Thoracic aorta (tissue), 2 donors: ENCODE measurements around the gene PTPRS. TPM values are rescaled to one million over a fixed set of nuclear protein-coding genes. Genes with fewer than 3 reads are reported as not detected.
A peak's percentile ranks its signal among the peaks of the same experiment; 100 is the strongest.

ENCODE experiments used
- ATAC-seq: fragments of 150-250 bp; one replicate; pipeline ENCODE4 v1.8.0; 2017; ENCODE audit warnings: low read depth; ENCODE audit not compliant: insufficient number of reproducible peaks, low FRiP score
- DNase-seq: peaks from one replicate; pipeline ENCODE4 v3.0.0-alpha.2; 2020; ENCODE audit warnings: low spot score
- H3K27ac ChIP-seq, 2 donors: fragments of 200-600 bp; sonication (generic); 1 replicate in 1 of 2; 2 replicates in 1 of 2; pipeline ENCODE4 v1.5.1; 2016; ENCODE audit warnings: mild to moderate bottlenecking in 2 of 2, moderate library complexity in 2 of 2
- H3K27me3 ChIP-seq: fragments of 200-600 bp; sonication (generic); replicated peaks from 2 replicates; pipeline ENCODE4 v1.6.0; 2016; ENCODE audit warnings: mild to moderate bottlenecking; ENCODE audit not compliant: insufficient read depth
- H3K36me3 ChIP-seq: fragments of 200-600 bp; sonication (generic); one replicate; pipeline ENCODE4 v1.5.1; 2016
- H3K4me1 ChIP-seq, 2 donors: fragments of 200-600 bp; sonication (generic); 1 replicate in 1 of 2; 2 replicates in 1 of 2; pipeline versions ENCODE4 v1.5.1 to v1.6.0; 2016; ENCODE audit warnings: low read depth in 2 of 2, mild to moderate bottlenecking in 1 of 2; ENCODE audit not compliant: control insufficient read depth in 1 of 2
- H3K4me3 ChIP-seq: fragments of 200-600 bp; sonication (generic); 2 replicates; pipeline ENCODE4 v1.5.1; 2016; ENCODE audit warnings: mild to moderate bottlenecking
- H3K9me3 ChIP-seq: fragments of 200-600 bp; sonication (generic); 2 replicates; pipeline ENCODE4 v1.5.1; 2016
- total RNA-seq, 2 donors: library from RNA; depleted of rRNA; stranded (reverse); fragments of >200 nt; gene quantifications; one replicate each; pipeline versions ENCODE4 v1.1.0 to v1.2.3, GENCODE V29; 2016
- TF ChIP-seq, protein P1 (sequence below): fragments of 200-600 bp; sonication (generic); IDR thresholded peaks from one replicate; pipeline ENCODE4 v1.5.1; 2019; ENCODE audit warnings: antibody characterized with exemption

PTPRS gene
- total RNA-seq, 2 donors from 2014 or later, result 272 to 356 TPM

DNA sequence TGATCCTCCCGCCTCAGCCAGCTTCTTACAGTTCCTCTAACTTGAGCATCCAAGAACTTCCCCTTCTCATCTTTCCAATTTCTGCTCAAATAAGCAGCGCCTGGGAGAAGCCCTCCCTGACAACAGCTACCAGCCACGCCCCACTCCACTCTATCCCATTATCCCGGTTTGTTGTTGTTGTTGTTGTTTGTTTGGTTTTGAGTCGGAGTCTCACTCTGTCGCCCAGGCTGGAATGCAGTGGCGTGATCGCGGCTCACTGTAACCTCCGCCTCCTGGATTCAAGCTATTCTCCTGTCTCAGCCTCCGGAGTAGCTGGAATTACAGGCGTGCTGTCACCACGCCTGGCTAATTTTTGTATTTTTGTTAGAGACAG lies 822 bp upstream of the PTPRS start:
- ATAC-seq (no peak), DNase-seq (no peak)
- H3K9me3 ChIP-seq, result no peaks in the 10 kb centered on the region
- no peak overlapping the region for H3K27ac ChIP-seq
- peaks cover 10 to 21% of the 10 kb centered on the region in 2 donors for H3K4me1 ChIP-seq
- H3K27me3 ChIP-seq, result peaks cover 19% of the 10 kb centered on the region
- no peaks in the 10 kb centered on the region for H3K36me3 ChIP-seq
- no peak overlapping the region for H3K4me3 ChIP-seq
- TF ChIP-seq, protein P1, sequence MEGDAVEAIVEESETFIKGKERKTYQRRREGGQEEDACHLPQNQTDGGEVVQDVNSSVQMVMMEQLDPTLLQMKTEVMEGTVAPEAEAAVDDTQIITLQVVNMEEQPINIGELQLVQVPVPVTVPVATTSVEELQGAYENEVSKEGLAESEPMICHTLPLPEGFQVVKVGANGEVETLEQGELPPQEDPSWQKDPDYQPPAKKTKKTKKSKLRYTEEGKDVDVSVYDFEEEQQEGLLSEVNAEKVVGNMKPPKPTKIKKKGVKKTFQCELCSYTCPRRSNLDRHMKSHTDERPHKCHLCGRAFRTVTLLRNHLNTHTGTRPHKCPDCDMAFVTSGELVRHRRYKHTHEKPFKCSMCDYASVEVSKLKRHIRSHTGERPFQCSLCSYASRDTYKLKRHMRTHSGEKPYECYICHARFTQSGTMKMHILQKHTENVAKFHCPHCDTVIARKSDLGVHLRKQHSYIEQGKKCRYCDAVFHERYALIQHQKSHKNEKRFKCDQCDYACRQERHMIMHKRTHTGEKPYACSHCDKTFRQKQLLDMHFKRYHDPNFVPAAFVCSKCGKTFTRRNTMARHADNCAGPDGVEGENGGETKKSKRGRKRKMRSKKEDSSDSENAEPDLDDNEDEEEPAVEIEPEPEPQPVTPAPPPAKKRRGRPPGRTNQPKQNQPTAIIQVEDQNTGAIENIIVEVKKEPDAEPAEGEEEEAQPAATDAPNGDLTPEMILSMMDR, result no peak

DNA sequence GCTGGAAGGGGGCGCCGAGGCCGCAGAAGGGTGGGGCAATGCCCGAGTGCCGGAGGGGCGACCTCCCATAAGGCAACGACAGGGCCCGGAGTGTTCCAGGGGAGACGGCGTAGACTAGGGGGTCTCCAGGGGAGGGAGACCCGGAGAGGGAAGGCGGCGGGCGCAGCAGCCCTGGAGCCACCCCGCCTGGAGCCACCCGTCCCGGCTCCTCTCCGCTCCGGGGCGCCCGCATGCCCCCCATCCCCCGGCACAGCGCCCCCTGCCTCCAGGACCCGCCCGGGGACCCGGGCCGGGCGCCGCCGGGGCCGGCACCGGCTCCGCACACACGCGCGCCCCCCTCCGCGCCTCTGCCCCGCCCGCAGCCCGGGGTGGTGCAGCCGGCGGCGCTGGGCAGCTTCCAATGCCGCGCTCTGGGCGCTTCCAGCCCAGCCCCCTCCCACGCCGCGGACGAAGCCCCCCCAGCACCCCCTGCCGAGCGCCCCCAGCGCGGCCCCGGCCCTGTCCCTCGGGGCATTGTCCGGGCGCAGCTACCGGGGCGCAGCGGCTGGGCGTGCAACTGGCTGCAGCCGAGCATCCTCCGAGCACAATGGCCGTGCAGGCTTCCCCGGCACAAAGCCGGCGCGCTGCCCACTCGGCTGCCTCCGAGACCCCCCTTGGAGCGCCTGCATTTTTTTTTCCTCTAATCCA lies 519 bp downstream of the PTPRS start:
- H3K4me1 ChIP-seq, result peaks cover 10 to 21% of the 10 kb centered on the region in 2 donors
- no peak overlapping the region for H3K27ac ChIP-seq
- no peaks in the 10 kb centered on the region for H3K9me3 ChIP-seq
- no peaks in the 10 kb centered on the region for H3K36me3 ChIP-seq
- H3K4me3 ChIP-seq, result peak overlapping the region; percentile 73
- no peak for DNase-seq
- peaks cover 19% of the 10 kb centered on the region for H3K27me3 ChIP-seq
- TF ChIP-seq, protein P1, result no peak
- ATAC-seq, result no peak

DNA sequence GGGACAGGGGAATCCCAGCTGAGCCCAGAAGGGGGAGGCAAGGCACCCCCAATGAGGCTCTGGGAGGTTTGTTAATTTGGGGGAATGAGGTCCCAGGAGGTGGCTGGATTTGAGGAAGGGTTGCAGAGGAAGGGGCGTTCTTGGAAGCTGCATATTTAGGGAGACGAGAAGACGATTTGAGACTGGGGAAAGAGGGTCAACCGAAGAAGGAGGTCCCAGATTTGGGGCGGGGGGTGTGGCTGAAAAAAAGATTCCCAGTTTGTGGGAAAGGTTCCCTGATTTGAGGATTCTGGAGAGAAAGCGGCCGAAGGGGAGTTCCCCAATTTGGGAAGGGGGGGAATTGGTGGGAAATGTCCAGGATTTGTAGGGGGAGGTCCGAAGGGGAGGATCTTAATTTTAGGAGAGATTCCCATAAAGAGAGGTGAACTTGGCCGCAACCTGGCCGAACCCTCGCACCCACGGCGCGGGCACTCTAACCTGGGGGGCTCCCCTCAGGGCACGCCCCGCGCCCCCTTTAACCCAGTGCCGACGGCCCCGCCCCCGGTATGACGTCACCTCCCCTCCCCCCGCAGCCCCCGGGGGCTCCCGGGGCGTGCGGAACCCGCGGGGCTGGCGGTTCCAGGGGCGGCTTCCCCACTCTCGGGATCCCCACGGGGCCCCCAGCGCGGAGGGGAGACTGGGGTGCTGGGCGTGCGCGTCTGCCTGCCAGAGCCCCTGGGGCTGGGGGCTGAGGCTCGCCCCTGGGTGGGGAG lies 1.2 kb downstream of the PTPRS start:
- peak overlapping the region in 1 of 2 donors; percentile 34 for H3K27ac ChIP-seq

DNA sequence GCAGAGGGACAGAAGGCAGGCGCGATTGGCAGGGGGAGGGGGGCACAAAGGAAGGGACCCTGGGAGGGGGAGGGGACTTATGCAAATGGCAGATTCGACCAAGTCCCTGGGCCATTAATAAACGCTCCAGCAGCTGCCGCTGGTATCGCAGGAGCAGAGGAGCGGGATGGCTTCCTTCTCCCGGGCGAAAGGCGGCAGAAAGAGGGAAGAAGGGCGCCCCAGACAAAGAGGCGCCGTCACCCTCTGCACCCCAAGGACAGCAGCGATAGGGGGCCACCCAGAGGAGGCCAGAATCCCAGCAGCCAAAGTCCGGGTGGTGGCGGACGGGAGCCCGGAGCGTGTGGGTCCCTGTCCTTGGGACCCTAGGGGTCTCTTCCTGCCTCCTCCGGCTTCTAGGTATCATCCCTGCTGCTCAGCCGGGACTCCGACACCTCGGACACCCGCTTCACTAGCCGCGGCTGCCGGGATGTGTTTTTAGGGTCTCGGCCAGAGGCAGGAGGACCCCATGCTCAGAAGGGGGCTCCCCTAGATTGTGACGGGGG lies 1.9 kb downstream of the PTPRS start:
- Histone ChIP-seq H3K27me3 (peaks cover 19% of the 10 kb centered on the region), H3K9me3 (no peaks in the 10 kb centered on the region), H3K4me1 (peaks cover 10 to 21% of the 10 kb centered on the region in 2 donors), H3K4me3 (no peak overlapping the region), H3K36me3 (no peaks in the 10 kb centered on the region), H3K27ac (peak overlapping the region in 1 of 2 donors; percentile 34)
- DNase-seq (no peak), ATAC-seq (no peak)
- TF ChIP-seq, protein P1, result no peak

More for the DNA sequence above, 1.2 kb downstream of the PTPRS start:
- TF ChIP-seq, protein P1, result no peak
- DNase-seq (no peak), ATAC-seq (no peak)
- no peaks in the 10 kb centered on the region for H3K9me3 ChIP-seq
- H3K4me3 ChIP-seq, result peak overlapping the region; percentile 73
- peaks cover 19% of the 10 kb centered on the region for H3K27me3 ChIP-seq
- H3K36me3 ChIP-seq, result no peaks in the 10 kb centered on the region
- peaks cover 10 to 21% of the 10 kb centered on the region in 2 donors for H3K4me1 ChIP-seq
